ENCODE measurements around the gene NAALADL2.
"Not testable (repeated sequence)": the region's sequence is repeated elsewhere in the genome, so short reads cannot be mapped to it uniquely, and the experiment has no call there.

The NAALADL2 gene

GRCh38 chr3:175266478-175266877 is 407.3 kb downstream of the NAALADL2 start:
- no peak for DNase-seq (ENCODE audit: low spot score)

DNA sequence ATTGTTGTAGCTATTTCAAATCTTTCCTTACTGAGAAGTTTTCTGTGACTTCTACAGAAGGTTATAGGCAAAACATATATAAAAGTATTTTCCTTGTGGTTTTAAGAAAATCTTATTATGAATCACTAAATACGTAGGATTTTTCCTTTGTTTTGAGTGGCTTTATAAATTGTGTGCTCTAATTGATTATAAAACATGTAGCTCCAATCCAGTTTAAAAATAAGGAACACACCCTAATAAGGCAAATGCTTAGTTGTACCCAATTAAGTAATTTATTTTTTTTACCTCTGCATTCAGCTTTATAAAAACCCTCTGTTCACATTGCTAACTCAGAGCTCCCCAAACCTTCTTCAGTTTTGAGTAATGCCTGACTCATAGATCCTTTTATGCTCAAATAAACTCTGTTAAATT is 408.0 kb downstream of the NAALADL2 start:
- DNase-seq (ENCODE audit: low spot score), result no peak

DNA sequence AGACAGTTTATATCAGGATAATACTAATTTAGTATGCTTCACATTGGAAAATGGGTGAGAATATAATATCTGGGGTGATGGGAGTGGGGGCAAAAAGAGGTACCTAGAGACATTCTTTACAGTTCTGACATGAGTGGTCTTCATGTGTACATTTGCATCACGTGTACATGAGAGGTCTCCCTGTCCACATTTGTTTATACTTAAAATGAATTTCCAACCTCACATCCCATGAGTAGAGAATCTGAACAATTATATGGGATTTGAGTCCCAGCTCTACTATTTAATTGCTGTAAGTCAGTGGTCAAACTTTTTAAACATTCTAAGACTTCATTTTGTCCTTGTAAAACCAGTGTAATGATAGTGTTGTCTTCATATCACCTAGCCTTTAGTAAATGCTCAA is 408.4 kb downstream of the NAALADL2 start:
- no peak for DNase-seq (ENCODE audit: low spot score)

GRCh38 chr3:175269394-175269793 is 410.3 kb downstream of the NAALADL2 start:
- no peak for DNase-seq (ENCODE audit: low spot score)

DNA sequence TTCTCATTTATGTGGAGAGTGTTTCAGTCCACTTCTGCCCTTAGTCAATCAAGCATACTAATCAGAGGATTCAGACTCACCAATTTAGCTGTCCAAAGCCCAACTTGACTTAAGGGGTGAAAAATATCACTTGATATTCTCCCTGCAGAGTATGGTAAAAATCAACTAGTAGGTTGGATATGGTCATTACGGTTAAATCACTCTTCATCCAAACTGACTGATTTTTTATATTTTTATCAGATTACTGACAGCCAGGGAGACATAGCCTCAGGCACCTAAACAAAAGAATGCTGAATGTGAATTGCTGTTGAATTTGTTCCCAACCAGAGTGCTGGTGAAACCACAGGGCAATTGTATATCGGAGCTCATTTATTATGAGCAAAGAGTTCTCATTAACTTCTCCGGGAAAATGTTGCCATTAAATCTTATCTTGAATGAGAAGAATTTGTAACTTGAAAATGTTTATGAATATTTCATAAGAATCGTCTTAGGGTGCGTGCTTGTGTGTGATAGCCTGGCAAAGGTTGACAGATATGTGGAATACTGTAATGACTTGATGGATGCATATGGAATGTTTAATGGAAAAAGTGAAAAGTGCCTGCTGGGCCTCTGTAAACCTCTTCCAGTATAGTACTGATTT is 411.2 kb downstream of the NAALADL2 start:
- no peak for DNase-seq (ENCODE audit: low spot score)

DNA sequence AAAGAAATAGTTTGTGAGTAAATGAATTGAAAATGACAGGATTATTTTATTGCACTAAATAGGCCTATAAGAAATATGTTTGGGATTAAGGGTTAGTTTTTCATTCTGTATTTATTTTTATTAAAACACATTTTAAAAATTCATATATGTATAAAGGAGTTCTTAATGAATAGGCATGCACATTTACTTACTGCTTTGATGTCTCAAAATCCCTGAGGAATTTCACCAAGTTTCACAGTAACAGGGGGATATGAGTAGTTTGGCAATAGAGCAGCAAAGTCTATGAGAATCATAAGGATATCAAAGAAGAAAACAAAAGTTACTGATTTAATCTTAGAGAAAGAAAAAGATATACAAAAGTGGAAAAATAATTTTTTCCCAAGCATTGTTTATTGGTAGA is 411.7 kb downstream of the NAALADL2 start:
- DNase-seq (ENCODE audit: low spot score), result no peak

DNA sequence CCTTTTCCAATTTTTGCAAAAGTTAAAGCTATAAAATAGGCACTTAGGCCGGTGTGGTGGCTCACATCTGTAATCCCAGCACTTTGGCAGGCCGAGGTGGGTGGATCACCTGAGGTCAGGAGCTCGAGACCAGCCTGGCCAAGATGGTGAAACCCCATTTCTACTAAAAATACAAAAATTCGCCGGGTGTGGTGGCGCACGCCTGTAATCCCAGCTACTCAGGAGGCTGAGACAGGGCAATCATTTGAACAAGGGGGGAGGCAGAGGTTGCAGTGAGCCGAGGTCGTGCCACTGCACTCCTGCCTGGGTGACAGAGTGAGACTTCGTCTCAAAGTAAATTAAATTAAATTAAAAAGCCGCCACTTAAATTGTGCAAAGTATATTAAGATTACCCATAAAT is 412.3 kb downstream of the NAALADL2 start:
- DNase-seq (ENCODE audit: low spot score), result not testable (repeated sequence)

DNA sequence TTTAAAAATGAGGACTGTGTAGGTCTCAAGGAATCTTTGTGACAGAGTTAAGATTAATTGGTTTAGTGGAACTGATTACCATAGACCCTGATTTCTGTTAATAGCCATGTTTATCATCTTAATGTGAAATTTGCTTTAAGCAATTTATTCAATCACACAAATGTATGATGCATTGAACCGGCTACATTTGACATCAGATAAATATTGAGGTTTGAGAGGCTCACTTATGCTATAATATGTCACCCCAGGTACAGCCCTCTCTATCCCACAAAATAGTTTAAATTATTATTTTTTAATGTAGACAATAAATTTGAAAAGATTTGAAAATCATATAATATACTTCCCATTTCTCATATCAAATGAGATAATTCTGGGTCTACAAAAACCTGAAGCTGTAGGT is 413.3 kb downstream of the NAALADL2 start:
- DNase-seq (ENCODE audit: low spot score), result no peak

GRCh38 chr3:175273573-175273972 is 414.4 kb downstream of the NAALADL2 start:
- DNase-seq (ENCODE audit: low spot score), result no peak

DNA sequence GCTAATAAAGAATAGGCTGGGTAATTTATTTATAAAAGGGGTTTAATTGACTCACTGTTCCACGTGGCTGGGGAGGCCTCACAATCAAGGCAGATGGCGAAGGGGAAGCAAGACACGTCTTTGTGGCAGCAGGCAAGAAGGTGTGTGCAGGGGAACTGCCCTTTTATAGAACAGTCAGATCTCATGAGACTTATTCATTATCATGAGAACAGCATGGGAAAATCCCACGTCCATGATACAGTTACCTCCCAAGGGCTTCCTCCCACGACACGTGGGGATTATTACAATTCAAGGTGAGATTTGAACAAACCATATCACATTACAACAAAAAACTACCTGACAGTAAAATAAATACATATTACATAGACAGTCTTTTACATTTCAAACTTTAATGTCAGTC is 414.9 kb downstream of the NAALADL2 start:
- DNase-seq (ENCODE audit: low spot score), result no peak

- DNase-seq (ENCODE audit: low spot score), result no peak
Observed at GRCh38 chr3:175274474-175275218, 415.5 kb downstream of the NAALADL2 start.

DNA sequence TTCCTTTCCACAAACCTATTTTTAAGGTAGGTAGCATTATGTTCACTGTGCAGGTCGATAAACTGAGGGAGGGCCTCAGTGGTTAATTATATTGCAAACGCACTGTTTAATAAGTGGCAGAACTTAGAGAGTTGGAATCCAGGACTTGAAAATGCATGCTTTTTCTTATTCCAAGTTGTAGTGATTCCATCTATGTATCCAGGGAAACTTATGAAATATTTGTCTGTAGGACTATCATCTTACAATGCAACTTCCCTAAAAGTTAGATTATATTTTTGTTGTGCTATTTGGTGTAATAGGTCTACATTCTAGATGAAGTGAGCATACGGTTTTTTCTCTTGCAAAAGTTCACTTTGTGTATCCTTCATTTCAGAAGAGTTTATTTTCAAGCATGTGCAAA is 419.5 kb downstream of the NAALADL2 start:
- no peak for DNase-seq (ENCODE audit: low spot score)

DNA sequence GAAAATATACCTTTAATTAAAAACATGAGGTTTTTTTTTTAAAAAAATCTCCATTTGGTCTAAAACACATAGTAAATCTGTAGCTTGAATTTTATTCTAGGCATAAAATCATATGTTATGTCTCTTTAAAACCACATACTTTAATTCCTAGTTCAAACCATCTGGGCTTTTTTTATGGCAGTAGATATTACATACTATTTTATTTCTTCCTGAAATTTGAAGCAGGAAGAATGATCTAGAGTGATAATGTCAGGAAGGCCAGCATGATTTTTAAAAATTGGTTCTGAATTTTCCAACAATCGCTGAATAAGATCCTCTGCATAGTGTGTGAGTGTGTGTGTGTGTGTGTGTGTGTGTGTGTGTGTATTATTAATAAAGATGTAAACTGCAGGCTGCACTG is 420.3 kb downstream of the NAALADL2 start:
- DNase-seq (ENCODE audit: low spot score), result no peak

- no peak for DNase-seq (ENCODE audit: low spot score)
Observed at GRCh38 chr3:175279911-175280310, 420.8 kb downstream of the NAALADL2 start.

DNA sequence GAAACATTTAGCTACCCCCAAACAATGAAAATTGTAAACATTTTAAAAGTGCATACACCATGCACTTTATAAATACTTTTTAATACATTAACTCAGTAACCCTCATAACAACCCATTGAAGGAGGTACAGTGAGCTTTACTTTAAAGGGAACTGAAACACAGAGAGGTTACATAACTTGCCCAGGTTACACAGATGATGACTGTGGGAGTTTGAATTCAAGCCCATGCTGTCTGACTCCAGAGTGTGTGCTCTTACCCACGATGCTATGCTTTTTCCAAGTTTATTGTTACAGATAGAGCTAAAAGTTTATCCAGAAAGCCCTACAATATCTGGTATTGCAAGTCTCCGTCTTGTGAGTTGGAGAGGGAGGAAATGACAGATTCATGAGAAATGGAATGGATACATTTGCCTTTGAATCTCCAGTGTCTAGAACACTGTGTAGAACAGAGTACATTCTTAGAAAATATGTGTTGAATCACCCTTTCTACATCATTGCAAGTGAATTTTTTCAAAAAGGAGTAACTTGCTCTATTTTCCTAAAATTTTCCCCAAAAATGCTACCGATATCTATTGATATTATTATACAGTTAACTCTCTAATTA is 428.3 kb downstream of the NAALADL2 start:
- no peak for DNase-seq (ENCODE audit: low spot score)

- DNase-seq (ENCODE audit: low spot score), result no peak
Observed at GRCh38 chr3:175288621-175289020, 429.5 kb downstream of the NAALADL2 start.

DNA sequence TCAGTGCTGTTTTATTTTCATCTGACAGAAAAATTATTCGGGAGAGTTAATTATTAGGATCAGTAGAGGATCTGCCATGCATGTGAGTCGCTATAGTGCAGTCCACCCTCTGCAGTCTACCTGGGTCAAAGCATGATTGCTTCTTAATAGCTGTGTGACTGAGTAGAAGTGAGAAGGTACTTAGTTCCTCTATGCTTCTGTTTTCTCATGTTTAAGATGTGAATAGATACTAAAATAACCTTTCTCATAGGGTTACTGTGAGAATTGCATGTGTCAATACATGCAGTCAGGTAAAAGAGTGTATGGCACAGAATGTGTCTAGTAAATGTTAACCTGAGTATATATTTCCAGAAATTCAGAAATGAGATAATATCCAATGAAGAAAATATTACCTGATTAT is 435.7 kb downstream of the NAALADL2 start:
- DNase-seq (ENCODE audit: low spot score), result no peak

DNA sequence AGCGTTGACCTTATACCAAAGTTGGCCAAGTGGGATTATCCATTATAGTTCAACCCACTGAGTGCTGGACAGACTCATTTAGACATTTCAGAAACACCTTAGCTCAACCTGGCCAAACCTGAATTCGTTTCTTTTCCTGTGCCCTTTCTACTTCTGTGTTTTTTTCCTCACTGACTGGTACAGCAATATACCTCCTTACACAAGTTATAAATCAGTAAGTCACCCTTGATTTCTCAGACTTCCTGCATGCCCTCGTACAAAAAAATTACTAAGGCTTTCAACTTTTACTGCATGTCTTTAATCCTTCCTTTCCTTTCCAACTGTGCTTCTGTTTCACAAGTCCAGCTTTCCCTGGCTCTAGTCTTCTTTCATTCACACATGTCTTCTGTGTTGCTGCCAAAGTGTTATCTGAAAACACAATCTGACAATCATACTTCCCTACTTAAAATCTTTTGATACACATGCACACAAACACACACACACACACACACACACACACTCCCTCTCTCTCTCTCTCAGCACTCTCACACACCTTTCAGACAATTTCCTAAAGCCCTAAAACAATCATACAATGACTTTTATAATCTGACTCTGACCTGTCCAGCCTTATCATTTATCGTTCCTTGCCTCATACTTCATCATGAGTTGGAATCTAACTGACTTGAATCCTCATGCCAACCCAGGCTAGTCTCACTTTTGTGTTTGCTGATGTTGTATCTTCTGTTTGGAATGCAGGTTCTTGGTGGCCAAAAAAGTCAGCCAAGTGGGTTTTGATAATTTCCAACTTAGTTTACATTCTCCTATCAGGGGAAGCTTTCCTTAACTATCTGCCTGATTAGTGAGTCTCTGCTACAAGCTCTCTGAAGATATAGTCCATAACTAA is 436.4 kb downstream of the NAALADL2 start:
- no peak for DNase-seq (ENCODE audit: low spot score)

GRCh38 chr3:175297216-175297615 is 438.1 kb downstream of the NAALADL2 start:
- DNase-seq (ENCODE audit: low spot score), result no peak

DNA sequence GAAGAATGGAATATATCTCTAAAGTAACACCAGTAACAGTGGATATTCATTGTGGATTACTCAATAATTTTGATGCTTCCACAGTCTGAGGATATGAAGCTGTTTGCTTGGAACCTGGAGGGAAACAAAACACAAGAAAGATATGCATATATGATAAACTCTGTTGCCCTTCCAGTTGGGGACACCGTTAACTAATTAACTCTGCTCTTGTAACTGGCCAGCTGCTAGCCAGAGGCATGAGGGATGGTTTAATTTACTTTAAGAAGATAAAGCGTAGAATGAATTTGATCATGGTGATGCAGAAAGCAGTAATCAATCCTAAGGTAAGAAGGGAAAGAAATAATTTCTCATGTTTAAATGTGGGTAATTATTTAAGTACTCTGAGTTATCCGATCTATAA is 442.6 kb downstream of the NAALADL2 start:
- DNase-seq (ENCODE audit: low spot score), result no peak

DNA sequence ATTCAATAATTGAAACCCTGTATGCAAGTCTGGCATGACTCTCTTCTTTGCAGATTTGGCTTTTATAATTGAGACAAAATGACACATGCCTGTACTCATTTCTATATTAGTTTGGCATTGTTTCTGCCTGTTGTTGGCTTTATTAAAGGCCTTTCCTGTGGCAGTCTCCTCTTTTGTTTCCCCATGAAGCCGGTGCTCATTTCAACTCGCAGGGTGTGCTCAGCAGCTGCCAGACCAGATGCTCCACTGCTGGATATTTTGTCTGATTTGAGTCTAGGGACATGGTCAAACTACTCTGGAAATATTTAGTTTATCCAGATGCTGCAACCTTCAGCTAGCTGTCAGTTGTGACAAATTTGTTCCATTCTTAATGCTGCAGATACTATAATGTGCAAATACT is 445.3 kb downstream of the NAALADL2 start:
- no peak for DNase-seq (ENCODE audit: low spot score)

DNA sequence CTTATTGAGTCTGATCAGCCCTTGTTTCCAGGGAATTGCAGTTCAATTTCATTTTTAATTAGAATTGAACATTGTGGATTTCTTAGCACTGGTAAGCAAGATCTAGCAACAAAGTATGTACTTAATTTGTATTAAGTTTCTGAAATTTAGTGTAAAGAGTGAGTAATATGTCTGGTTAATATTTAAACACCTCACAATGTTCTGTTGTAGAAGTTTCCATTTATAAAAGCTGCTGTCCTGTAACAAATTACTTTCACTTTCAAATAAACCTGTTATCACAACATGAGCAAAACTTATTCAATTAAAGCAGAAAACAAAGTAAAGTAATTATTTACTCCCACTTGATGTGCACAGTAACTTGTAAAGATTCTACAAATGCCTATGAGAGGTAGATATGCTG is 448.5 kb downstream of the NAALADL2 start:
- no peak for DNase-seq (ENCODE audit: low spot score)

- no peak for DNase-seq (ENCODE audit: low spot score)
Observed at GRCh38 chr3:175308097-175308496, 449.0 kb downstream of the NAALADL2 start.

Measured in ecto neural progenitor cell (in vitro differentiated cells).